RKO (cell line): Measurements from ENCODE around the gene PELI2.
A peak's percentile ranks its signal among the peaks of the same experiment; 100 is the strongest.

ENCODE experiments used
- DNase-seq: peaks from one replicate; pipeline ENCODE4 v3.0.0-alpha.2; 2016; ENCODE audit warnings: low spot score

Gene PELI2

GRCh38 chr14:56247495-56248200 lies 129.4 kb downstream of the PELI2 start:
- peak; percentile 11 for DNase-seq

- DNase-seq: no peak
Observed at GRCh38 chr14:56248442-56248841, 130.2 kb downstream of the PELI2 start.

- DNase-seq: peak; percentile 8
Observed at GRCh38 chr14:56261046-56261445, 142.8 kb downstream of the PELI2 start.

- DNase-seq: no peak
Observed at GRCh38 chr14:56262530-56262929, 144.3 kb downstream of the PELI2 start.

GRCh38 chr14:56268039-56268438 lies 149.8 kb downstream of the PELI2 start:
- DNase-seq: no peak

- DNase-seq: no peak
Observed at GRCh38 chr14:56268673-56269072, 150.5 kb downstream of the PELI2 start.

GRCh38 chr14:56270921-56271320 lies 152.7 kb downstream of the PELI2 start:
- no peak for DNase-seq

GRCh38 chr14:56271970-56272369 lies 153.8 kb downstream of the PELI2 start:
- no peak for DNase-seq

- DNase-seq: no peak
Observed at GRCh38 chr14:56273155-56273554, 154.9 kb downstream of the PELI2 start.

- DNase-seq: no peak
Observed at GRCh38 chr14:56273951-56274350, 155.7 kb downstream of the PELI2 start.

- no peak for DNase-seq
Observed at GRCh38 chr14:56274556-56274955, 156.3 kb downstream of the PELI2 start.

- DNase-seq: no peak
Observed at GRCh38 chr14:56276108-56276507, 157.9 kb downstream of the PELI2 start.

GRCh38 chr14:56278383-56278782 lies 160.2 kb downstream of the PELI2 start:
- DNase-seq: no peak

GRCh38 chr14:56280843-56281242 lies 162.6 kb downstream of the PELI2 start:
- no peak for DNase-seq

GRCh38 chr14:56282179-56282578 lies 164.0 kb downstream of the PELI2 start:
- no peak for DNase-seq

GRCh38 chr14:56284641-56285040 lies 166.4 kb downstream of the PELI2 start:
- DNase-seq: no peak

GRCh38 chr14:56289155-56289554 lies 170.9 kb downstream of the PELI2 start:
- DNase-seq: no peak

GRCh38 chr14:56290195-56290594 lies 172.0 kb downstream of the PELI2 start:
- no peak for DNase-seq

GRCh38 chr14:56292970-56293369 lies 174.8 kb downstream of the PELI2 start:
- DNase-seq: no peak

- no peak for DNase-seq
Observed at GRCh38 chr14:56293506-56293905, 175.3 kb downstream of the PELI2 start.

GRCh38 chr14:56294128-56294527 lies 175.9 kb downstream of the PELI2 start:
- DNase-seq: peak; percentile 30

- DNase-seq: no peak
Observed at GRCh38 chr14:56295743-56296142, 177.5 kb downstream of the PELI2 start.

GRCh38 chr14:56297449-56297848 lies 179.2 kb downstream of the PELI2 start:
- no peak for DNase-seq

GRCh38 chr14:56299306-56299984 lies 181.2 kb downstream of the PELI2 start:
- DNase-seq: no peak
